Measurements from ENCODE around the gene MBP. TPM values are rescaled to one million over a fixed set of nuclear protein-coding genes. Genes with fewer than 3 reads are reported as not detected.

MBP gene
- total and polyA plus RNA-seq, 2 of the 4 experiments (the other 2 are of a cell fraction) = 0.72 to 0.90 TPM

DNA sequence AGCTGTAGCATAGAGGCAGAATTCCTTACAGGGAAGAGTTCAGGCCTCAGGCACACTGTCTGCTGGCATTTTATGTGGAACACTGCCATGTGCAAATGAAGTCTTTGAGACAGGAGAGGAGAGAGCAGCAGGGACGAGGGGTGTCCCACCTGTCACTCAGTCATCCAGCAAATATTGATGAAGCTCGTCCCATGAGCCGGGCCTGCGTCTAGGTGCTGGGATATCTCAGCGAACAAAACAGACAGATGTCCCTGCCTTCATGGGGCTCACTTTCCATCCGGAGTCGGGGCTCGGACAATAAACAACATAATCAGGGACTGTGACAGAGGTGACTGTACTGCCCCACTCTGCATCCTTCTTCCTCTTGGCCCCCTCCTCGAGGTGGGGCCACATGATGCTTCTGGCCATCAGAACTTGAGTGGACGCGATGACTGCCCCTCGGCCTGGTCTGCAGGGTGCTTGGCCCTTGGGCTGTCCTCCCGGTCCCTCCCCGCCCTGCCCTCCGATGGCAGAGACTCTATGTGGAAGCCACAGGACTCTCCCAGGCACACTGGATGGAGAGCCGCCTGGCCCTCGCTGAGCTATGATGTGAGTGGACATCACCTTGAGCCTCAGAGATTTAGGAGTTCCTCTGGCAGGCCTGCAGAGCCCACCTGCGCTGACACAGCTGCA is 78.8 kb downstream of the MBP start:
- peak overlapping the region; percentile 93 for H2AK9ac ChIP-seq (replicated peaks; ENCODE audit: low read depth, low read length, poor library complexity)
- H3K79me1 ChIP-seq (ENCODE audit: low read depth in 1 of 2, low read length in 2 of 2) = no peaks in the 10 kb centered on the region; a peak in 1 of 4 replicates
- peak overlapping the region; percentile 28; the same call in 1 of the 2 replicates for H3K18ac ChIP-seq (ENCODE audit: low read depth, low read length)
- peak overlapping the region; percentile 74 for H3K4ac ChIP-seq (ENCODE audit: low read depth, low read length)
- H4K91ac ChIP-seq (ENCODE audit: insufficient read depth, low read depth, low read length) = peak overlapping the region; percentile 93
- ATAC-seq (ENCODE audit: low read depth) (no peak), DNase-seq (no peak)
- peak overlapping the region; percentile 93 for H2AK5ac ChIP-seq (ENCODE audit: low read depth, low read length)
- no peak overlapping the region for H3K4me3 ChIP-seq (ENCODE audit: insufficient read depth, low read depth, low read length)
- peak overlapping the region; percentile 78; the same call in 1 of the 2 replicates for H2BK20ac ChIP-seq (ENCODE audit: low read depth, low read length)
- peak overlapping the region; percentile 78 for H2BK5ac ChIP-seq (ENCODE audit: low read depth, low read length, poor library complexity, severe bottlenecking)
- H2BK15ac ChIP-seq (ENCODE audit: low read depth, low read length) = 0 out of 3 replicates have a peak overlapping the region, but pooled peaks have one; percentile 46
- ChIA-PET POLR2A (ENCODE audit: unreplicated experiment) (interaction anchor here (0.6 kb wide), 1 partner anchor 12 kb away, joined by 3 read pairs; no protein-coding TSS in a partner anchor), CTCF (no interaction called here)
- H3K27ac ChIP-seq (ENCODE audit: insufficient read depth, low read length) = peak overlapping the region; percentile 66
- intact Hi-C loops (cut with micrococcal nuclease) (no loop called here), dilution Hi-C loops (cut with HindIII; ENCODE audit: low sequenced_read_pairs, unreplicated experiment) (no loop called here), in situ Hi-C loops (cut with MboI; ENCODE audit: low sequenced_read_pairs) (no loop called here)
- TF ChIP-seq FOS (IDR thresholded peaks at IDR 0.05; ENCODE audit: low read depth, low read length) (no peak), MAFK (IDR thresholded peaks at IDR 0.05; ENCODE audit: low read depth, low read length) (no peak), RAD21 (IDR thresholded peaks at IDR 0.05; ENCODE audit: low read length) (no peak), SMC3 (IDR thresholded peaks at IDR 0.05; ENCODE audit: low read depth, low read length) (no peak), ELK1 (IDR thresholded peaks at IDR 0.05; ENCODE audit: borderline replicate concordance, low read depth, low read length) (no peak), RCOR1 (IDR thresholded peaks at IDR 0.05; ENCODE audit: insufficient replicate concordance, low read length) (no peak), BHLHE40 (IDR thresholded peaks at IDR 0.05; ENCODE audit: low read depth, low read length) (no peak)
- TF ChIP-seq, protein P1, sequence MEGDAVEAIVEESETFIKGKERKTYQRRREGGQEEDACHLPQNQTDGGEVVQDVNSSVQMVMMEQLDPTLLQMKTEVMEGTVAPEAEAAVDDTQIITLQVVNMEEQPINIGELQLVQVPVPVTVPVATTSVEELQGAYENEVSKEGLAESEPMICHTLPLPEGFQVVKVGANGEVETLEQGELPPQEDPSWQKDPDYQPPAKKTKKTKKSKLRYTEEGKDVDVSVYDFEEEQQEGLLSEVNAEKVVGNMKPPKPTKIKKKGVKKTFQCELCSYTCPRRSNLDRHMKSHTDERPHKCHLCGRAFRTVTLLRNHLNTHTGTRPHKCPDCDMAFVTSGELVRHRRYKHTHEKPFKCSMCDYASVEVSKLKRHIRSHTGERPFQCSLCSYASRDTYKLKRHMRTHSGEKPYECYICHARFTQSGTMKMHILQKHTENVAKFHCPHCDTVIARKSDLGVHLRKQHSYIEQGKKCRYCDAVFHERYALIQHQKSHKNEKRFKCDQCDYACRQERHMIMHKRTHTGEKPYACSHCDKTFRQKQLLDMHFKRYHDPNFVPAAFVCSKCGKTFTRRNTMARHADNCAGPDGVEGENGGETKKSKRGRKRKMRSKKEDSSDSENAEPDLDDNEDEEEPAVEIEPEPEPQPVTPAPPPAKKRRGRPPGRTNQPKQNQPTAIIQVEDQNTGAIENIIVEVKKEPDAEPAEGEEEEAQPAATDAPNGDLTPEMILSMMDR (conservative IDR thresholded peaks at IDR 0.05; ENCODE audit: low read depth, low read length) = no peak
- H4K20me1 ChIP-seq (ENCODE audit: insufficient read depth, low read length) = no peaks in the 10 kb centered on the region
- no peaks in the 10 kb centered on the region for H3K9me3 ChIP-seq (ENCODE audit: control insufficient read depth, insufficient read depth, low read length)
- H3K56ac ChIP-seq (ENCODE audit: extremely low read depth, insufficient read depth, low read length) = no peak overlapping the region
- peak overlapping the region; percentile 93 for H2BK120ac ChIP-seq (ENCODE audit: low read depth, low read length)
- H4K5ac ChIP-seq (ENCODE audit: low read depth, low read length) = peak overlapping the region; percentile 69
- H3K14ac ChIP-seq (replicated peaks; ENCODE audit: low read depth, low read length) = peak overlapping the region; percentile 76
- H3K9me1 ChIP-seq (ENCODE audit: insufficient read depth, low read length) = peaks cover 16% of the 10 kb centered on the region
- BruUV-seq (replicated peaks) = no TSS peak
- H3K4me1 ChIP-seq (ENCODE audit: control insufficient read depth, insufficient read depth, low read length) = peaks cover 19% of the 10 kb centered on the region
- no peaks in the 10 kb centered on the region for H3K36me3 ChIP-seq (ENCODE audit: control insufficient read depth, insufficient read depth, low read length)
- peak overlapping the region; percentile 11; the same call in 1 of the 2 replicates for H3K23ac ChIP-seq (ENCODE audit: low read depth, low read length)
- peak overlapping the region; percentile 3 to 83 for H4K8ac ChIP-seq (ENCODE audit: low read depth in 2 of 2, low read length in 2 of 2)
- no peak overlapping the region for H3K4me2 ChIP-seq (ENCODE audit: low read depth, low read length)
- 89% methylated on average over 12 of the region's 18 CpGs; no CpG with 5 or more reads in 1 of the 2 experiments for WGBS, 2 experiments (ENCODE audit: extremely low coverage in 2 of 2, insufficient read length in 1 of 2)
- H2AFZ ChIP-seq (replicated peaks; ENCODE audit: low read length, poor library complexity) = peak overlapping the region; percentile 89
- no peak overlapping the region for H3K9ac ChIP-seq (ENCODE audit: low read depth, low read length)
- H3K27me3 ChIP-seq (ENCODE audit: control insufficient read depth, insufficient read depth, low read length) = no peaks in the 10 kb centered on the region

Measured in IMR-90 (cell line).